ENCODE results near the gene PBX1.

DNA sequence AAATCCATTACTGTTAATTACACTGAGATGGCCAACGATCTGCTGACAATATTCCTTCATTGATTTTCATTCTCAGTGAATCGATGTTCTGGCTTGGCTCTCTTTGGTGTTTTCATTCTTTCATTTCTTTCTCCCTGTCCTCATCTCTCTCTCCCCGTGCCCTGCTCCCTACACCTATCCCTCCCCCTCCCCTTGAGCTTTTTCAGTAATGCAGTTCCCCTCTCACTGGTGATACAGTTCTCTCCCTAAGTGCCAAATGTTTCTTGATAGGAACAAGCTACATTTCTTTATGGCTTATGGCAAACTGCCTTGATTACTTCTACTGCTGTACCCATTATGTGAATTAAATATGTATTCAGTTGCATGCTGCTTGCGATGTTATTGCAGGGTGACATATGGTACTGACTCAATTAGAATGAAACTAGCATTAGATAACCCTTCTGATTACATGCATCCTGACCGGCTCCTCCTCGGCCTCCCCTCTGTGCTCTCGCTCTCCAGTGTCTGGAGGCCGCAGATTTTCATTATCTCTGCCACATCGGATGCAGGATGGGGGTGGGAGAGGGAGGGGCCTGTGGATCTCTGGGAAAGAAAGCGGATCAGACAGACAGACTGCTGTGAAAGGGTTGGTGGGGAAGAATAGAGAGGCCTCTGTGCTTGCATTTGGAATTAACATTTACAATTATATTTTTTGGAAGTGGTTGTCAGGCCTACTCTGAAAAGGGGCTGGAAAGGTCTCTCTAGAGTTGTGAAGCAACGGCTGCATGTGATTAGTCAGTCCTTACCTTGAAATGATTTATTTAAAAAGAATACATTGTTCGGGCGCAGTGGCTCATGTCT lies 130.9 kb downstream of the PBX1 start:
- TF ChIP-seq, protein P1, sequence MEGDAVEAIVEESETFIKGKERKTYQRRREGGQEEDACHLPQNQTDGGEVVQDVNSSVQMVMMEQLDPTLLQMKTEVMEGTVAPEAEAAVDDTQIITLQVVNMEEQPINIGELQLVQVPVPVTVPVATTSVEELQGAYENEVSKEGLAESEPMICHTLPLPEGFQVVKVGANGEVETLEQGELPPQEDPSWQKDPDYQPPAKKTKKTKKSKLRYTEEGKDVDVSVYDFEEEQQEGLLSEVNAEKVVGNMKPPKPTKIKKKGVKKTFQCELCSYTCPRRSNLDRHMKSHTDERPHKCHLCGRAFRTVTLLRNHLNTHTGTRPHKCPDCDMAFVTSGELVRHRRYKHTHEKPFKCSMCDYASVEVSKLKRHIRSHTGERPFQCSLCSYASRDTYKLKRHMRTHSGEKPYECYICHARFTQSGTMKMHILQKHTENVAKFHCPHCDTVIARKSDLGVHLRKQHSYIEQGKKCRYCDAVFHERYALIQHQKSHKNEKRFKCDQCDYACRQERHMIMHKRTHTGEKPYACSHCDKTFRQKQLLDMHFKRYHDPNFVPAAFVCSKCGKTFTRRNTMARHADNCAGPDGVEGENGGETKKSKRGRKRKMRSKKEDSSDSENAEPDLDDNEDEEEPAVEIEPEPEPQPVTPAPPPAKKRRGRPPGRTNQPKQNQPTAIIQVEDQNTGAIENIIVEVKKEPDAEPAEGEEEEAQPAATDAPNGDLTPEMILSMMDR (IDR thresholded peaks at IDR 0.05; ENCODE audit: extremely low read depth in 1 of 2, insufficient read depth in 1 of 2, low read depth in 1 of 2, low read length in 2 of 2), result no peak
- TF ChIP-seq POLR2A (IDR thresholded peaks at IDR 0.05; ENCODE audit: low read depth, low read length) (no peak), POLR2AphosphoS5 (IDR thresholded peaks at IDR 0.05; ENCODE audit: insufficient read depth, low read depth, low read length) (no peak), GATA2 (IDR thresholded peaks at IDR 0.05; ENCODE audit: insufficient read depth, insufficient read length, low read depth, low read length) (no peak), EZH2 (IDR thresholded peaks at IDR 0.05; ENCODE audit: borderline replicate concordance, low read depth, low read length, severe bottlenecking) (no peak)
- TF ChIP-seq, protein P2, sequence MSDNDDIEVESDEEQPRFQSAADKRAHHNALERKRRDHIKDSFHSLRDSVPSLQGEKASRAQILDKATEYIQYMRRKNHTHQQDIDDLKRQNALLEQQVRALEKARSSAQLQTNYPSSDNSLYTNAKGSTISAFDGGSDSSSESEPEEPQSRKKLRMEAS (IDR thresholded peaks at IDR 0.05; ENCODE audit: insufficient read depth, insufficient read length), result no peak
